ENCODE data around the gene NDST4. TPM values are rescaled to one million over a fixed set of nuclear protein-coding genes. Genes with fewer than 3 reads are reported as not detected.
A peak's percentile ranks its signal among the peaks of the same experiment; 100 is the strongest.

The NDST4 gene
- total RNA-seq, 1 donor from 2014 or later, result 1.5 TPM

GRCh38 chr4:115110191-115111181 is 2.9 kb downstream of the NDST4 start:
- no peaks in the 10 kb centered on the region for H3K9me3 ChIP-seq (ENCODE audit: low read depth)
- H3K4me3 Mint-ChIP-seq, result peak overlapping the region; percentile 79
- peaks cover 7% of the 10 kb centered on the region for H3K36me3 Mint-ChIP-seq

GRCh38 chr4:115108850-115109249 is 4.6 kb downstream of the NDST4 start:
- Histone ChIP-seq H3K27ac (no peak overlapping the region), H3K79me2 (ENCODE audit: low read depth) (no peaks in the 10 kb centered on the region), H2AFZ (replicated peaks) (no peak overlapping the region), H3K9me3 (ENCODE audit: low read depth) (no peaks in the 10 kb centered on the region), H3K4me2 (no peak overlapping the region), H3K4me3 (no peak overlapping the region), H3K36me3 (no peaks in the 10 kb centered on the region), H3K4me1 (peaks cover 30% of the 10 kb centered on the region), H3K27me3 (no peaks in the 10 kb centered on the region), H3K9ac (no peak overlapping the region), H3F3A (ENCODE audit: low read depth) (peaks cover 12% of the 10 kb centered on the region), H4K20me1 (ENCODE audit: low read depth) (no peaks in the 10 kb centered on the region)
- Mint-ChIP-seq H3K36me3 (peaks cover 7% of the 10 kb centered on the region), H3K4me1 (peaks cover 21% of the 10 kb centered on the region), H3K4me3 (no peak overlapping the region), H3K27ac (no peak overlapping the region), H3K27me3 (ENCODE audit: insufficient read depth, low read depth) (no peaks in the 10 kb centered on the region), H3K9me3 (no peaks in the 10 kb centered on the region)
- no peak for DNase-seq (ENCODE audit: low spot score)
- TF ChIP-seq EZH2phosphoT487 (IDR thresholded peaks at IDR 0.05) (no peak), EZH2 (IDR thresholded peaks at IDR 0.05) (no peak), CTCF (IDR thresholded peaks at IDR 0.05) (no peak)

More at GRCh38 chr4:115110191-115111181, 2.9 kb downstream of the NDST4 start:
- Histone ChIP-seq H3K27me3 (no peaks in the 10 kb centered on the region), H3K79me2 (ENCODE audit: low read depth) (no peaks in the 10 kb centered on the region), H2AFZ (replicated peaks) (peak overlapping the region; percentile 60), H3F3A (ENCODE audit: low read depth) (peaks cover 22% of the 10 kb centered on the region), H3K4me1 (peaks cover 41% of the 10 kb centered on the region), H3K36me3 (no peaks in the 10 kb centered on the region), H3K27ac (peak overlapping the region; percentile 60), H3K9ac (no peak overlapping the region), H4K20me1 (ENCODE audit: low read depth) (no peaks in the 10 kb centered on the region), H3K4me2 (no peak overlapping the region), H3K4me3 (no peak overlapping the region)
- Mint-ChIP-seq H3K27me3 (ENCODE audit: insufficient read depth, low read depth) (no peaks in the 10 kb centered on the region), H3K27ac (peak overlapping the region; percentile 86), H3K9me3 (no peaks in the 10 kb centered on the region), H3K4me1 (peaks cover 31% of the 10 kb centered on the region)
- TF ChIP-seq EZH2 (IDR thresholded peaks at IDR 0.05) (no peak), CTCF (IDR thresholded peaks at IDR 0.05) (no peak), EZH2phosphoT487 (IDR thresholded peaks at IDR 0.05) (no peak)
- DNase-seq (ENCODE audit: low spot score), result no peak

GRCh38 chr4:115107411-115107810 is 6.0 kb downstream of the NDST4 start:
- Mint-ChIP-seq H3K4me1 (peaks cover 20% of the 10 kb centered on the region), H3K4me3 (no peak overlapping the region), H3K27ac (no peak overlapping the region)

More at GRCh38 chr4:115107411-115107810, 6.0 kb downstream of the NDST4 start:
- Histone ChIP-seq H3K27ac (no peak overlapping the region), H3K9ac (no peak overlapping the region), H3K4me1 (peaks cover 17% of the 10 kb centered on the region), H3K9me3 (ENCODE audit: low read depth) (no peaks in the 10 kb centered on the region), H3K4me3 (no peak overlapping the region), H2AFZ (replicated peaks) (no peak overlapping the region), H3K27me3 (no peaks in the 10 kb centered on the region), H3F3A (ENCODE audit: low read depth) (no peaks in the 10 kb centered on the region), H3K4me2 (no peak overlapping the region), H4K20me1 (ENCODE audit: low read depth) (no peaks in the 10 kb centered on the region), H3K79me2 (ENCODE audit: low read depth) (no peaks in the 10 kb centered on the region), H3K36me3 (no peaks in the 10 kb centered on the region)
- Mint-ChIP-seq H3K9me3 (no peaks in the 10 kb centered on the region), H3K27me3 (ENCODE audit: insufficient read depth, low read depth) (no peaks in the 10 kb centered on the region), H3K36me3 (peaks cover 10% of the 10 kb centered on the region)
- TF ChIP-seq EZH2phosphoT487 (IDR thresholded peaks at IDR 0.05) (no peak), CTCF (IDR thresholded peaks at IDR 0.05) (no peak), EZH2 (IDR thresholded peaks at IDR 0.05) (no peak)
- DNase-seq (ENCODE audit: low spot score), result no peak
